Activated T-helper 17 cell treated with anti-CD3 and anti-CD28 coated beads, Interleukin-2, amount 50 U/mL, for 72 hours (primary cell): ENCODE data around the gene GPC5. TPM values are rescaled to one million over a fixed set of nuclear protein-coding genes. Genes with fewer than 3 reads are reported as not detected.

Source experiments
- ATAC-seq: fragments of 150-1000 bp; cut with Tn5 transposase; replicated peaks from 2 replicates; pipeline ENCODE4 v1.10.0; 2021; ENCODE audit warnings: mild to moderate bottlenecking, moderate library complexity
- H3K27ac Mint-ChIP-seq: one replicate; pipeline ENCODE4 v1.8.0; 2022; ENCODE audit warnings: mixed read lengths
- H3K27me3 Mint-ChIP-seq: one replicate; pipeline ENCODE4 v1.8.0; 2022; ENCODE audit warnings: mixed read lengths
- H3K36me3 Mint-ChIP-seq: one replicate; pipeline ENCODE4 v1.8.0; 2022; ENCODE audit warnings: low read depth, mild to moderate bottlenecking, mixed read lengths
- H3K4me1 Mint-ChIP-seq: one replicate; pipeline ENCODE4 v1.8.0; 2022; ENCODE audit warnings: mixed read lengths
- H3K4me3 Mint-ChIP-seq: one replicate; pipeline ENCODE4 v1.8.0; 2022; ENCODE audit warnings: mild to moderate bottlenecking, mixed read lengths
- H3K9me3 Mint-ChIP-seq: one replicate; pipeline ENCODE4 v1.8.0; 2022; ENCODE audit warnings: mixed read lengths
- total RNA-seq, 2 donors: library from RNA; stranded (reverse); gene quantifications; one replicate each; pipeline ENCODE4 v1.2.3, GENCODE V29; 2022

GPC5 gene
- total RNA-seq, 2 donors from 2014 or later = 0.09 to 0.29 TPM

DNA sequence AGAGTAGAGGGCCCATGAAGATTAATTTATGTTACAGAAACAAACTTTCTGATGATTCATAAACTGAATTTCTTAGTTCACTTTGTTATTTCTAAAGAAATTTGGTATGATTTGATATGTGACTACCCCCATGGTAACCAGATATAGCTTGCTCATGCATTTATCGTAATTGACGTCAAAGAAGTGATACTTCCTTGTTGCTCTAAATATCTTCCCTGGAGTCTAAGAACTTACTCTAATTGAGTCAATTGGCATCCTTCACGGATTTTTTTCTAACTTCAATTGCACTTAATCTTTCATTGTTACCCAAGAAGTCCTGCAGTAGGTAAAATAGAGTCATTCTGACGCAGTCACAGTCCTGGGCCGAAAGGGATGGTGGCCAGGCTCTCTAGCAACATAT lies 240.9 kb downstream of the GPC5 start:
- Mint-ChIP-seq H3K9me3 (peaks cover 6% of the 10 kb centered on the region), H3K4me3 (no peak overlapping the region), H3K27me3 (peaks cover 7% of the 10 kb centered on the region), H3K36me3 (no peaks in the 10 kb centered on the region), H3K27ac (no peak overlapping the region), H3K4me1 (no peaks in the 10 kb centered on the region)
- no peak for ATAC-seq

DNA sequence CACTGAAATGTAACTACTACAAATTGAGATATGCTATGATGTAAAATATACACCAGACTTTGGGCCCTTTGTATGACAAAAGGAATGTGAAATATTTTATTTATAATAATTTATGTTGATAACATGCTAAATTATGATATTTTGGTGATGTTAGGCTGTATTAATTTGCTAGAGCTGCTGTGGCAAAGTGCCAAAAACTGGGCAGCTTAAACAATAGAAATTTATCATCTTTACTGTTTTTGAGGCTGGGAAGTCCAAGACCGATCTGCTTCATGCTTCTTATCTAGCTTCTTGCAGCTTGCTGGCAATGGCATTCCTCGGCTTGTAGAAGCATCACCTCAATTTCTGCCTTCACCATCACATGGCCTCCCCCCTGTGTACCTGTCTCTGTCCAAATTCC lies 245.0 kb downstream of the GPC5 start:
- H3K9me3 Mint-ChIP-seq = peaks cover 3% of the 10 kb centered on the region
- H3K27me3 Mint-ChIP-seq = no peaks in the 10 kb centered on the region
- H3K4me1 Mint-ChIP-seq = no peaks in the 10 kb centered on the region
- H3K27ac Mint-ChIP-seq = no peak overlapping the region
- no peaks in the 10 kb centered on the region for H3K36me3 Mint-ChIP-seq
- no peak for ATAC-seq
- H3K4me3 Mint-ChIP-seq = no peak overlapping the region

DNA sequence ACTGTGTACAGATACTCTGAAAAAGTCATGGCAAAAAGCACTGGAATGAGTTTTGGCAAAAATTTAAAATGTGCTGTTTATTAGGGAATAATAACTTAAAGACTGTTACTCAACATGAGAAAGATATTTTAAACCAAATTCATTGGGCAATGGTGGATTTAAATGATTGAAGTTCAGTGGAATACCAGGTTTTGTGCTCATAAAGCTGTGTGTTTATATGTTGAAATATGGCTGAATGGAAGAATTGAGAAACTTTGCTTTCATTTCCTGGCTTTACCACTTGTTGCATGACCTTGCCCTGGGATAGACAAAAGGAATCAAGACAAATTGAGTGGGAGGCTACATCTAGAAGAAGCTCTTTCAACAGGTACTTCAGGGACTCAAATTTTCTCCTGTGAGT lies 246.4 kb downstream of the GPC5 start:
- H3K9me3 Mint-ChIP-seq = no peaks in the 10 kb centered on the region
- no peaks in the 10 kb centered on the region for H3K4me1 Mint-ChIP-seq
- no peak overlapping the region for H3K27ac Mint-ChIP-seq
- no peaks in the 10 kb centered on the region for H3K36me3 Mint-ChIP-seq
- no peak overlapping the region for H3K4me3 Mint-ChIP-seq
- no peak for ATAC-seq
- no peaks in the 10 kb centered on the region for H3K27me3 Mint-ChIP-seq

- ATAC-seq = no peak
- H3K4me3 Mint-ChIP-seq = no peak overlapping the region
- no peaks in the 10 kb centered on the region for H3K27me3 Mint-ChIP-seq
- H3K4me1 Mint-ChIP-seq = no peaks in the 10 kb centered on the region
- H3K36me3 Mint-ChIP-seq = no peaks in the 10 kb centered on the region
- H3K27ac Mint-ChIP-seq = no peak overlapping the region
- no peaks in the 10 kb centered on the region for H3K9me3 Mint-ChIP-seq
Observed at GRCh38 chr13:91647361-91647990, 249.1 kb downstream of the GPC5 start.

- Mint-ChIP-seq H3K27me3 (no peaks in the 10 kb centered on the region), H3K4me3 (no peak overlapping the region), H3K36me3 (no peaks in the 10 kb centered on the region), H3K27ac (no peak overlapping the region), H3K9me3 (no peaks in the 10 kb centered on the region), H3K4me1 (no peaks in the 10 kb centered on the region)
- no peak for ATAC-seq
Observed at GRCh38 chr13:91648012-91648411, 249.6 kb downstream of the GPC5 start.

GRCh38 chr13:91649456-91649855 lies 251.0 kb downstream of the GPC5 start:
- Mint-ChIP-seq H3K36me3 (no peaks in the 10 kb centered on the region), H3K4me3 (no peak overlapping the region), H3K27ac (no peak overlapping the region), H3K4me1 (no peaks in the 10 kb centered on the region), H3K9me3 (no peaks in the 10 kb centered on the region), H3K27me3 (no peaks in the 10 kb centered on the region)
- ATAC-seq = no peak

- ATAC-seq = no peak
- Mint-ChIP-seq H3K4me3 (no peak overlapping the region), H3K36me3 (no peaks in the 10 kb centered on the region), H3K9me3 (no peaks in the 10 kb centered on the region), H3K27ac (no peak overlapping the region), H3K4me1 (no peaks in the 10 kb centered on the region), H3K27me3 (no peaks in the 10 kb centered on the region)
Observed at GRCh38 chr13:91652404-91653301, 254.2 kb downstream of the GPC5 start.

- H3K36me3 Mint-ChIP-seq = no peaks in the 10 kb centered on the region
- no peaks in the 10 kb centered on the region for H3K9me3 Mint-ChIP-seq
- H3K27me3 Mint-ChIP-seq = no peaks in the 10 kb centered on the region
- H3K27ac Mint-ChIP-seq = no peak overlapping the region
- ATAC-seq = no peak
- H3K4me1 Mint-ChIP-seq = no peaks in the 10 kb centered on the region
- H3K4me3 Mint-ChIP-seq = no peak overlapping the region
Observed at GRCh38 chr13:91655731-91656130, 257.3 kb downstream of the GPC5 start.

GRCh38 chr13:91657283-91657682 lies 258.9 kb downstream of the GPC5 start:
- Mint-ChIP-seq H3K36me3 (no peaks in the 10 kb centered on the region), H3K4me1 (no peaks in the 10 kb centered on the region), H3K9me3 (no peaks in the 10 kb centered on the region), H3K27me3 (no peaks in the 10 kb centered on the region), H3K27ac (no peak overlapping the region), H3K4me3 (no peak overlapping the region)
- ATAC-seq = no peak

- no peaks in the 10 kb centered on the region for H3K4me1 Mint-ChIP-seq
- H3K9me3 Mint-ChIP-seq = no peaks in the 10 kb centered on the region
- no peak overlapping the region for H3K27ac Mint-ChIP-seq
- H3K27me3 Mint-ChIP-seq = no peaks in the 10 kb centered on the region
- H3K4me3 Mint-ChIP-seq = no peak overlapping the region
- no peak for ATAC-seq
- no peaks in the 10 kb centered on the region for H3K36me3 Mint-ChIP-seq
Observed at GRCh38 chr13:91659256-91660075, 261.0 kb downstream of the GPC5 start.

DNA sequence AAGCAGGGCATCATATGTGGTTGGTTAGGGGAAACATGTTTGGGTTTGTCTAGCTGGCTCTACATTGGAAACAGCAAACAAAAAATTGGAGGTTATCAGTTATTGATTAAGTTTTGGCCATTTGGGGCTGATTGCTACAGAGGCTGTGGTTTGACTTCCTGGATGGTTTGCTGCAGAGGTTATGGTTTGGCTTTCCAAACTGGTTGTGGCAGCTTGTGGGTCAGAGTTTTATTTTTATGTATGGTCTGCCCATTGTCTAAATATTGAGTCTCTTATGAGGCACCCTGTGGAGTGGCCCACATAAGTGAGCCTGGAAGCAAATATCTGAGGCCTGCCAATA lies 261.6 kb downstream of the GPC5 start:
- Mint-ChIP-seq H3K27me3 (no peaks in the 10 kb centered on the region), H3K36me3 (no peaks in the 10 kb centered on the region), H3K27ac (no peak overlapping the region), H3K4me1 (no peaks in the 10 kb centered on the region), H3K4me3 (no peak overlapping the region), H3K9me3 (no peaks in the 10 kb centered on the region)
- no peak for ATAC-seq

GRCh38 chr13:91661692-91662490 lies 263.5 kb downstream of the GPC5 start:
- no peaks in the 10 kb centered on the region for H3K9me3 Mint-ChIP-seq

GRCh38 chr13:91664039-91664438 lies 265.6 kb downstream of the GPC5 start:
- Mint-ChIP-seq H3K9me3 (no peaks in the 10 kb centered on the region), H3K36me3 (no peaks in the 10 kb centered on the region), H3K27me3 (no peaks in the 10 kb centered on the region), H3K4me3 (no peak overlapping the region), H3K27ac (no peak overlapping the region), H3K4me1 (no peaks in the 10 kb centered on the region)
- no peak for ATAC-seq

More at GRCh38 chr13:91661692-91662490, 263.5 kb downstream of the GPC5 start:
- H3K4me3 Mint-ChIP-seq = no peak overlapping the region
- H3K4me1 Mint-ChIP-seq = no peaks in the 10 kb centered on the region
- H3K36me3 Mint-ChIP-seq = no peaks in the 10 kb centered on the region
- no peak overlapping the region for H3K27ac Mint-ChIP-seq
- ATAC-seq = no peak
- no peaks in the 10 kb centered on the region for H3K27me3 Mint-ChIP-seq

- Mint-ChIP-seq H3K27ac (no peak overlapping the region), H3K4me3 (no peak overlapping the region), H3K9me3 (no peaks in the 10 kb centered on the region), H3K36me3 (no peaks in the 10 kb centered on the region), H3K27me3 (no peaks in the 10 kb centered on the region), H3K4me1 (no peaks in the 10 kb centered on the region)
- no peak for ATAC-seq
Observed at GRCh38 chr13:91667486-91667885, 269.1 kb downstream of the GPC5 start.
